ENCODE results near the gene C1orf94.

GRCh38 chr1:34162852-34163766 is 13.6 kb upstream of the C1orf94 start:
- TF ChIP-seq CTCF (IDR thresholded peaks at IDR 0.05) (no peak), POLR2A (IDR thresholded peaks at IDR 0.05) (no peak)

Measured in ovary (tissue), 3 donors.